Measurements from ENCODE around the gene TSPY1.
"Not testable (repeated sequence)": the region's sequence is repeated elsewhere in the genome, so short reads cannot be mapped to it uniquely, and the experiment has no call there.

GRCh38 chrY:9516287-9516686 lies 49.5 kb downstream of the TSPY1 start:
- TF ChIP-seq POLR2A (IDR thresholded peaks at IDR 0.05); CTCF (IDR thresholded peaks at IDR 0.05); POLR2AphosphoS5 (IDR thresholded peaks at IDR 0.05; ENCODE audit: insufficient read depth in 1 of 2, low read depth in 1 of 2): not testable (repeated sequence)

All from vagina (tissue), 2 donors.